AG04450 (cell line): ENCODE data around the gene NKX2-3. TPM values are rescaled to one million over a fixed set of nuclear protein-coding genes. Genes with fewer than 3 reads are reported as not detected.

Source experiments
- CTCF ChIA-PET: fragments of 300-600, 350-600 bp; formaldehyde crosslinking; extraction: SDS; loops from one replicate; lab custom pipeline; 2022; ENCODE audit warnings: antibody characterized with exemption, inconsistent platforms; lab: Charles Lee
- POLR2A ChIA-PET: fragments of 350-600 bp; formaldehyde crosslinking; extraction: SDS; loops from one replicate; lab custom pipeline; 2021; ENCODE audit warnings: antibody characterized with exemption, inconsistent platforms; lab: Yijun Ruan, JAX
- DNase-seq: peaks from one replicate; pipeline ENCODE4 v3.0.0-alpha.2; 2011; ENCODE audit warnings: low read depth, low spot score
- H3K27ac ChIP-seq: one replicate; pipeline ENCODE4 v1.5.1; 2012; ENCODE audit warnings: low read depth, low read length, control low read depth
- H3K27me3 ChIP-seq: one replicate; pipeline ENCODE4 v1.6.0; 2012; ENCODE audit warnings: low read length; ENCODE audit not compliant: control insufficient read depth, insufficient read depth
- H3K4me3 ChIP-seq: 2 replicates; pipeline ENCODE4 v1.5.1; 2011; ENCODE audit warnings: mild to moderate bottlenecking, low read depth, low read length, control low read depth
- H3K9me3 ChIP-seq: 2 replicates; pipeline ENCODE4 v1.5.1; 2012; ENCODE audit warnings: low read length; ENCODE audit not compliant: control insufficient read depth, insufficient read depth
- polyA plus RNA-seq: library from polyadenylated mRNA; depleted of rRNA; stranded (reverse); fragments of >200 nt; gene quantifications from 2 replicates; pipeline ENCODE4 v1.2.3, GENCODE V29; 2011
- TF ChIP-seq, protein P1 (sequence below): IDR thresholded peaks from 2 replicates; pipeline ENCODE4 v1.5.1; 2011; ENCODE audit warnings: low read depth, low read length, control low read depth, inconsistent platforms

The NKX2-3 gene
- polyA plus RNA-seq, 1 experiment, result not detected

DNA sequence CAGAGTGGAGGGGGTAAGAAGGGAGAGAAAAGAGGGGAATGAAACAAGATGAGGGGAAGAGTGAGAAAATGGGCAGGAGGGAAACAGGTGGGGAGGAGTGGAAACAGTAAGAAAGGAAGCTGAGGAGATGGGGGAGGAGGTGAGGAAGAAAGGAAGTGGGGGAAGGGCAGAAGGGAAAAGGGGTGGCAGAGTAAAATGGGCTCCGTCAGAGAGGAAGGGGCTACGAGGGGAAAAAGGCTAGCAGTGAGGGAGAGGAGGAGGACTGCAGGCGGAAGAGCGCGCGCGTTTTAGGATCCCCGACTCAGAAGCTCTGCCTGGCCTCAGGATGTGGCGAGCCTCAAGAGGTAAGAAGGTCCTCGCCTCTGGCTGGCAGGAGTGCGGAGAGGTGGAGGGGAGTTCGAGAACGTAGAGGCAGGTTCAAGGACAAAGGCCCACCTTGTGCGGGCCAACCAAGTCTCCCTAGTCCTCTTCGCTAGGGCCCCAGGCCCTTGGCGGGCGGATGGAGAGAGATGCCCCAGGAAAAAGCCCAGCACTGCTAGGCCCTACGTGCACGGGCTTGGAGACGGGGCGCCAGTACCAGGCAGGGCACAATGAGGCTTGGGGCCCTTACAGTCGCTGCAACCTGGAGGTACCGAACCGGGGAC lies 5.8 kb upstream of the NKX2-3 start:
- CTCF ChIA-PET, result no interaction called here
- H3K9me3 ChIP-seq, result peaks cover 28% of the 10 kb centered on the region
- H3K27ac ChIP-seq, result no peak overlapping the region
- POLR2A ChIA-PET, result no interaction called here
- no peak overlapping the region for H3K4me3 ChIP-seq
- H3K27me3 ChIP-seq, result peaks cover 97% of the 10 kb centered on the region
- TF ChIP-seq, protein P1, sequence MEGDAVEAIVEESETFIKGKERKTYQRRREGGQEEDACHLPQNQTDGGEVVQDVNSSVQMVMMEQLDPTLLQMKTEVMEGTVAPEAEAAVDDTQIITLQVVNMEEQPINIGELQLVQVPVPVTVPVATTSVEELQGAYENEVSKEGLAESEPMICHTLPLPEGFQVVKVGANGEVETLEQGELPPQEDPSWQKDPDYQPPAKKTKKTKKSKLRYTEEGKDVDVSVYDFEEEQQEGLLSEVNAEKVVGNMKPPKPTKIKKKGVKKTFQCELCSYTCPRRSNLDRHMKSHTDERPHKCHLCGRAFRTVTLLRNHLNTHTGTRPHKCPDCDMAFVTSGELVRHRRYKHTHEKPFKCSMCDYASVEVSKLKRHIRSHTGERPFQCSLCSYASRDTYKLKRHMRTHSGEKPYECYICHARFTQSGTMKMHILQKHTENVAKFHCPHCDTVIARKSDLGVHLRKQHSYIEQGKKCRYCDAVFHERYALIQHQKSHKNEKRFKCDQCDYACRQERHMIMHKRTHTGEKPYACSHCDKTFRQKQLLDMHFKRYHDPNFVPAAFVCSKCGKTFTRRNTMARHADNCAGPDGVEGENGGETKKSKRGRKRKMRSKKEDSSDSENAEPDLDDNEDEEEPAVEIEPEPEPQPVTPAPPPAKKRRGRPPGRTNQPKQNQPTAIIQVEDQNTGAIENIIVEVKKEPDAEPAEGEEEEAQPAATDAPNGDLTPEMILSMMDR, result no peak
- DNase-seq, result no peak

DNA sequence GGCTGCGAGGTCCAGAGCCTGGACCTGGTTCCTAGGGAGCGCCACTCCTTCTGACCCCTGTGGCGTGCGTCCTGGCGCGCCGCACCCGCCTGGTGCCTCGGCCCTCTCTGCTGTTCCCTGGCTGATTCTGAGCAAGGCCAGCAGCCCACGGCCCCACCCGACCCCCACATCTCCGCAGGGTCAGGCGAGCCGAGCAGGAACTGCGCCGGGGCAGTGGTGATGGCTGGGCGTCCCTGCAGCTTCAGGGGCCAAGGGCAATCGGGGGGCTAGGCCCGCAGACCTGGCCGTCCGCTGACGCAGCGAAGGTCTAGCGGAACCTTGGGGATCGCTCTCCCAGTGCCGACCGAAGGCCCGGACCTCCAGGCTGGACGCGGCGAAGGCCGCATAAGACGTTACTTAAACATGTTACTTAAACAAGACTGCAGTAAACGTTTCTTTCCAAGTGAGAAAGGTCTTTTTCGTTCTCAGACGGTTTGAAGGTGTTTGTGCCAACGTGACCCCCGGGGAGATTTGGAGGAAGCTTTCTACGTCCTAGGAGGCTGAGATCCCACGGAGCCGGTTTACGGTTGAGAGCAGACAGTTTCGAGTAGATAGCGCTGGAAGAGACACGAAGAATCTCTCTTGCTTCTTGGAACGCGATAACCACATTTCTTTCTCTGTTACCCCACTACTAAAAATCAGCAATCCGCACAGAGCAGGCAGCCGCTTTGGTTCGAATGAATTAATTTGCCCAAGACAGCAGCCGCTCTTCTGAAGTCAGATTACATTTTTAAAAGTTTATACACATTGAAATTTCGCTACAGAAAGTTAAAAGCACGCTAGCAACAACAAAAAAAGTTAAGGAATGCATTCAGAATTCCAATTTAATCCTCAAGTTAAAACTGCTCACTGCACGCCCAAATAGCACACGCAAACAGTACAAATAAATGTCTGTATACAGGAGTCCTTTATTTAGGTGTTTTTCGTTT lies 4.9 kb upstream of the NKX2-3 start:
- no peak overlapping the region for H3K27ac ChIP-seq
- ChIA-PET POLR2A (no interaction called here), CTCF (interaction anchor here (1.7 kb wide), 1 partner anchor 91 kb away, joined by 3 read pairs; no protein-coding TSS in a partner anchor)
- H3K9me3 ChIP-seq, result peaks cover 34% of the 10 kb centered on the region
- no peak for DNase-seq
- H3K4me3 ChIP-seq, result no peak overlapping the region
- peaks cover 97% of the 10 kb centered on the region for H3K27me3 ChIP-seq
- TF ChIP-seq, protein P1, result no peak

DNA sequence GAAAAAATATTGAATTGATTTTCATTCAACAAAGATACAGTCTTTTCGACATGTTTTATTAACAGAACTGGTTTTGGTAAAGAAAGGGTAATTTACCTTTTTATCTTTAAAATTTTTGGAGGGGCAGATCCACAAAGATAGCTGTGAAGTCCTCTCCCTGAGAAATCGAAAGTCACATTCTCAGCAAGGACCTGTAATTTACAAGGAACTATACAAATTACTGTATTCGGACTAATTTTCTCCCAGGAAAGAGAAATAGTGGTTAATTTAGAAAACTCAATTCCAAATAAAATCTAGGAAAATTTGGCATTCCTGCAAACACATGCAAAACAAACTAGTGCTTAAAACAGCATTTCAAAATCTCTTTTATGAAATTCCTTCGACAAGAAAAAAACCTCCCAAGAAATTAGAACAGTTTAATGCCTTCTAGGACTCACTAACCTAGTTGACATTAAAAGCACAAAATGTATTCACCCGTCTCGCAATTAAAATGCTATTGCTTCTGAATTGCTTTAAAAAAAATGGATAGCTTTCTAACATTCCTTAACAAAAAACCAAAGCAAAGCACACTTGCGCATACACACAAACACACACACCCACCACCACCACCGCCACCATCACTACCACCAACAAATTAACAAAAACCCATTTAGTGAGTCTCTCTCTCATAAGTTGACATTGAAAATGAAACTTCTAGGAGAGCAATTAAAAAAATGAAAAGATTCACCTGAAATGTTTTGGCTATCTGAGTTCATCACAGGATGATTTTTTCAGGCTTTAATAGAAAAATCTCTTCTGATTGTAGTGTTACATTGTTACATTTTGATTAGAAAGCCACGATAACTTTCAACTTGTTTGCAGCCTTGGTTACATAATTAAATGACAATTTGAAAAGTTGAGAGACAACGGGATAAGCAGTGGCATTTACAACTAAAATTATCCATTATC lies 4.0 kb upstream of the NKX2-3 start:
- TF ChIP-seq, protein P1, result no peak
- POLR2A ChIA-PET, result no interaction called here
- H3K27ac ChIP-seq, result no peak overlapping the region
- CTCF ChIA-PET, result interaction anchor here (1.3 to 1.7 kb wide), 2 partner anchors 85 to 92 kb away, joined by 3 to 4 read pairs; no protein-coding TSS in a partner anchor
- no peak for DNase-seq
- no peak overlapping the region for H3K4me3 ChIP-seq
- H3K9me3 ChIP-seq, result peaks cover 33% of the 10 kb centered on the region
- H3K27me3 ChIP-seq, result peaks cover 97% of the 10 kb centered on the region

DNA sequence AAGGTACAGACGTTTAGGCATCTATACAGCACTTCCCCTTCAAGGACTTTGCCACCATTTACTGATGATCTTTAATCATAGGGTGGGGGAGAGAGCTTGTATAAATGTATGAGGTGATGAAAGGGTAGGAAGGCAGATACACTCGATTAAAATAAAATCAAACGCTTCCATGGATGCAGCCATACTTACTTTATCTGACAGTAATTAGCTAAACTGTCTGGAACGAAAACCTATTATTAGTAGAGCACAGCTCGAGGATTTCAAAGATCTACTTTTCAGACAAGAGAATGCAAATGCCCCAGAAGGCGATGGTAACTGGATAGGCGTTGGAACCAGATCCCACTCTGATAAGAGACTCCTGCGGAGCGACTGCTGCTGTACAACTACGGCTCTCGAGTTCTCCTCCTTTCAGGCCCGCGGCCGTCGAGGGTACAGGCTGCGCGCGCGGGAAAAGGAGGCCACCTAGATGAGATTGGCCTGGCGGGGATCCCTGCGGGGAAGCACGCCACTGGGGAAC lies 3.1 kb upstream of the NKX2-3 start:
- no peak for DNase-seq
- CTCF ChIA-PET, result interaction anchor here (0.7 to 1.3 kb wide), 2 partner anchors 84 to 101 kb away, joined by 4 to 6 read pairs; no protein-coding TSS in a partner anchor
- Histone ChIP-seq H3K9me3 (peaks cover 34% of the 10 kb centered on the region), H3K27me3 (peaks cover 97% of the 10 kb centered on the region), H3K27ac (no peak overlapping the region), H3K4me3 (no peak overlapping the region)
- POLR2A ChIA-PET, result no interaction called here
- TF ChIP-seq, protein P1, result no peak
